ENCODE results near the gene PAK5.

Gene PAK5

GRCh38 chr20:9615766-9616454 lies 223.0 kb downstream of the PAK5 start:
- H3K27me3 ChIP-seq: peaks cover 15% of the 10 kb centered on the region
- no peak overlapping the region for H3K4me3 ChIP-seq (ENCODE audit: low read depth in 1 of 2, low read length in 1 of 2)
- no peak for TF ChIP-seq CTCF (IDR thresholded peaks at IDR 0.05)
- H3K36me3 ChIP-seq: no peaks in the 10 kb centered on the region
- no peaks in the 10 kb centered on the region for H3K4me1 ChIP-seq (ENCODE audit: control insufficient read depth in 1 of 2, insufficient read depth in 1 of 2, low read depth in 1 of 2, low read length in 1 of 2)
- no peaks in the 10 kb centered on the region for H3K9me3 ChIP-seq
- H3K27ac ChIP-seq: no peak overlapping the region

- no peak overlapping the region for H3K27ac ChIP-seq
- no peaks in the 10 kb centered on the region for H3K36me3 ChIP-seq
- no peak overlapping the region for H3K4me3 ChIP-seq (ENCODE audit: low read depth in 1 of 2, low read length in 1 of 2)
- H3K27me3 ChIP-seq: peaks cover 15% of the 10 kb centered on the region
- no peak for TF ChIP-seq CTCF (IDR thresholded peaks at IDR 0.05)
- no peaks in the 10 kb centered on the region for H3K4me1 ChIP-seq (ENCODE audit: control insufficient read depth in 1 of 2, insufficient read depth in 1 of 2, low read depth in 1 of 2, low read length in 1 of 2)
- no peaks in the 10 kb centered on the region for H3K9me3 ChIP-seq
Measured at GRCh38 chr20:9615118-9615517, 223.8 kb downstream of the PAK5 start.

GRCh38 chr20:9613871-9614270 lies 225.0 kb downstream of the PAK5 start:
- no peak for TF ChIP-seq CTCF (IDR thresholded peaks at IDR 0.05)
- H3K27ac ChIP-seq: no peak overlapping the region
- H3K4me1 ChIP-seq (ENCODE audit: control insufficient read depth in 1 of 2, insufficient read depth in 1 of 2, low read depth in 1 of 2, low read length in 1 of 2): no peaks in the 10 kb centered on the region
- H3K9me3 ChIP-seq: no peaks in the 10 kb centered on the region
- H3K27me3 ChIP-seq: peaks cover 11% of the 10 kb centered on the region
- H3K4me3 ChIP-seq (ENCODE audit: low read depth in 1 of 2, low read length in 1 of 2): no peak overlapping the region
- H3K36me3 ChIP-seq: no peaks in the 10 kb centered on the region

- H3K9me3 ChIP-seq: no peaks in the 10 kb centered on the region
- H3K36me3 ChIP-seq: no peaks in the 10 kb centered on the region
- peaks cover 11% of the 10 kb centered on the region for H3K27me3 ChIP-seq
- no peak overlapping the region for H3K27ac ChIP-seq
- no peaks in the 10 kb centered on the region for H3K4me1 ChIP-seq (ENCODE audit: control insufficient read depth in 1 of 2, insufficient read depth in 1 of 2, low read depth in 1 of 2, low read length in 1 of 2)
- no peak overlapping the region for H3K4me3 ChIP-seq (ENCODE audit: low read depth in 1 of 2, low read length in 1 of 2)
- no peak for TF ChIP-seq CTCF (IDR thresholded peaks at IDR 0.05)
Measured at GRCh38 chr20:9611921-9612320, 227.0 kb downstream of the PAK5 start.

- TF ChIP-seq CTCF (IDR thresholded peaks at IDR 0.05): no peak
- H3K4me3 ChIP-seq (ENCODE audit: low read depth in 1 of 2, low read length in 1 of 2): no peak overlapping the region
- H3K4me1 ChIP-seq (ENCODE audit: control insufficient read depth in 1 of 2, insufficient read depth in 1 of 2, low read depth in 1 of 2, low read length in 1 of 2): no peaks in the 10 kb centered on the region
- no peaks in the 10 kb centered on the region for H3K36me3 ChIP-seq
- peaks cover 11% of the 10 kb centered on the region for H3K27me3 ChIP-seq
- no peaks in the 10 kb centered on the region for H3K9me3 ChIP-seq
- H3K27ac ChIP-seq: no peak overlapping the region
Measured at GRCh38 chr20:9610665-9611064, 228.2 kb downstream of the PAK5 start.
